GM23338 (cell line): Measurements from ENCODE around the gene IMPACT. TPM values are rescaled to one million over a fixed set of nuclear protein-coding genes. Genes with fewer than 3 reads are reported as not detected.

Experiments
- ATAC-seq: fragments of 200-7000 bp; cut with Tn5 transposase; 3 replicates; pipeline ENCODE4 v1.9.1; 2020
- DNase-seq: peaks from one replicate; pipeline ENCODE4 v3.0.0-alpha.2; 2015; ENCODE audit warnings: low spot score
- H2AFZ ChIP-seq: fragments of 200-600 bp; sonication (generic); 2 replicates; pipeline ENCODE4 v1.8.0; 2016; ENCODE audit warnings: antibody characterized with exemption, mild to moderate bottlenecking, moderate library complexity
- H3F3A ChIP-seq: fragments of 200-600 bp; sonication (generic); replicated peaks from 2 replicates; pipeline ENCODE4 v1.8.0; 2017; ENCODE audit warnings: antibody characterized with exemption, mixed run types, low read depth
- H3K27ac ChIP-seq: fragments of 200-600 bp; sonication (generic); 2 replicates; pipeline ENCODE4 v1.6.1; 2016; ENCODE audit warnings: low read depth
- H3K27me3 ChIP-seq: fragments of 200-600 bp; sonication (generic); 2 replicates; pipeline ENCODE4 v1.8.0; 2016; ENCODE audit warnings: mild to moderate bottlenecking, mixed run types, moderate library complexity; ENCODE audit not compliant: insufficient read depth
- H3K36me3 ChIP-seq: fragments of 200-600 bp; sonication (generic); 2 replicates; pipeline ENCODE4 v1.8.0; 2016; ENCODE audit warnings: mild to moderate bottlenecking; ENCODE audit not compliant: insufficient read depth
- H3K4me1 ChIP-seq: fragments of 200-600 bp; sonication (generic); 2 replicates; pipeline ENCODE4 v1.8.0; 2016; ENCODE audit warnings: mild to moderate bottlenecking, moderate library complexity; ENCODE audit not compliant: insufficient read depth
- H3K4me2 ChIP-seq: fragments of 200-600 bp; sonication (generic); 2 replicates; pipeline ENCODE4 v1.7.1; 2017; ENCODE audit warnings: mixed run types
- H3K4me3 ChIP-seq: fragments of 200-600 bp; sonication (generic); 2 replicates; pipeline ENCODE4 v1.6.1; 2016; ENCODE audit warnings: mixed run types
- H3K79me2 ChIP-seq: fragments of 200-600 bp; sonication (generic); replicated peaks from 2 replicates; pipeline ENCODE4 v1.8.0; 2017; ENCODE audit warnings: mild to moderate bottlenecking; ENCODE audit not compliant: insufficient read depth
- H3K9me2 ChIP-seq: fragments of 200-600 bp; sonication (generic); 2 replicates; pipeline ENCODE4 v1.8.0; 2017; ENCODE audit not compliant: insufficient read depth
- H4K20me1 ChIP-seq: fragments of 200-600 bp; sonication (generic); replicated peaks from 2 replicates; pipeline ENCODE4 v1.8.0; 2017; ENCODE audit warnings: mild to moderate bottlenecking; ENCODE audit not compliant: insufficient read depth
- H3K27ac Mint-ChIP-seq: 2 replicates; pipeline ENCODE4 v1.8.0; 2020; ENCODE audit warnings: inconsistent platforms, mild to moderate bottlenecking, moderate library complexity, mixed read lengths
- H3K27me3 Mint-ChIP-seq: 3 replicates; pipeline ENCODE4 v1.8.0; 2022; ENCODE audit warnings: low read depth, mild to moderate bottlenecking, moderate library complexity, mixed read lengths, inconsistent platforms; ENCODE audit not compliant: insufficient read depth, poor library complexity
- H3K36me3 Mint-ChIP-seq: 3 replicates; pipeline ENCODE4 v1.8.0; 2021; ENCODE audit warnings: low read depth, mild to moderate bottlenecking, inconsistent platforms, moderate library complexity, mixed read lengths
- H3K4me1 Mint-ChIP-seq: 3 replicates; pipeline ENCODE4 v1.8.0; 2020; ENCODE audit warnings: mild to moderate bottlenecking, inconsistent platforms, mixed read lengths
- H3K4me3 Mint-ChIP-seq: 3 replicates; pipeline ENCODE4 v1.8.0; 2021; ENCODE audit warnings: moderate library complexity, mild to moderate bottlenecking, inconsistent platforms, mixed read lengths
- H3K9me3 Mint-ChIP-seq: 3 replicates; pipeline ENCODE4 v1.8.0; 2020; ENCODE audit warnings: moderate library complexity, mild to moderate bottlenecking, inconsistent platforms, mixed read lengths
- CREB1 ChIP-seq: fragments of 250-450 bp; sonication (Bioruptor Pico); IDR thresholded peaks from 2 replicates; pipeline ENCODE4 v1.5.0; 2020; ENCODE audit warnings: low read depth, mild to moderate bottlenecking, moderate library complexity
- EZH2phosphoT487 ChIP-seq: fragments of 200-600 bp; sonication (generic); IDR thresholded peaks from one replicate; pipeline ENCODE4 v1.8.1; 2018; ENCODE audit warnings: antibody characterized with exemption; ENCODE audit not compliant: unreplicated experiment
- JUNB ChIP-seq: IDR thresholded peaks from one replicate; pipeline ENCODE4 v1.6.1; 2016; ENCODE audit warnings: antibody characterized with exemption; ENCODE audit not compliant: unreplicated experiment
- NANOG ChIP-seq: IDR thresholded peaks from 2 replicates; pipeline ENCODE4 v1.6.1; 2016; ENCODE audit warnings: antibody characterized with exemption, borderline replicate concordance
- POLR2AphosphoS5 ChIP-seq: IDR thresholded peaks from 2 replicates; pipeline ENCODE4 v1.6.1; 2016; ENCODE audit warnings: antibody characterized with exemption, low read depth
- STAT1 ChIP-seq: IDR thresholded peaks from one replicate; pipeline ENCODE4 v1.6.1; 2016; ENCODE audit warnings: antibody characterized with exemption; ENCODE audit not compliant: unreplicated experiment
- ZNF114 ChIP-seq: fragments of 250-450 bp; sonication (Bioruptor Pico); IDR thresholded peaks from 2 replicates; pipeline ENCODE4 v1.5.0; 2020; ENCODE audit warnings: mild to moderate bottlenecking, moderate library complexity
- ZNF331 ChIP-seq: fragments of 250-450 bp; sonication (Bioruptor Pico); IDR thresholded peaks from 2 replicates; pipeline ENCODE4 v1.5.0; 2020; ENCODE audit warnings: low read depth, mild to moderate bottlenecking, moderate library complexity
- polyA plus RNA-seq: library from polyadenylated mRNA; unstranded; fragments of >200 nt; fragmentation: Nextera tagmentation; extraction: Ambion mirVana; gene quantifications from 2 replicates; pipeline ENCODE4 v1.2.1, GENCODE V29; 2016
- total RNA-seq: library from RNA; depleted of rRNA; stranded (reverse); fragments of >200 nt; shearing (Covaris generic); gene quantifications from 2 replicates; pipeline ENCODE4 v1.2.3, GENCODE V29; 2014
- TF ChIP-seq, protein P1 (sequence below): fragments of 250-450 bp; sonication (Bioruptor Pico); IDR thresholded peaks from 2 replicates; pipeline ENCODE4 v1.5.0; 2020; ENCODE audit warnings: mild to moderate bottlenecking, moderate library complexity
- TF ChIP-seq, protein P2 (sequence below): IDR thresholded peaks from one replicate; pipeline ENCODE4 v1.6.1; 2018; ENCODE audit warnings: antibody characterized with exemption; ENCODE audit not compliant: unreplicated experiment
- TF ChIP-seq, protein P3 (sequence below): IDR thresholded peaks from 2 replicates; pipeline ENCODE4 v1.6.1; 2016; ENCODE audit warnings: antibody characterized with exemption

The IMPACT gene
- total and polyA plus RNA-seq, 2 experiments from 2014 or later: 42.1 to 47.6 TPM

DNA sequence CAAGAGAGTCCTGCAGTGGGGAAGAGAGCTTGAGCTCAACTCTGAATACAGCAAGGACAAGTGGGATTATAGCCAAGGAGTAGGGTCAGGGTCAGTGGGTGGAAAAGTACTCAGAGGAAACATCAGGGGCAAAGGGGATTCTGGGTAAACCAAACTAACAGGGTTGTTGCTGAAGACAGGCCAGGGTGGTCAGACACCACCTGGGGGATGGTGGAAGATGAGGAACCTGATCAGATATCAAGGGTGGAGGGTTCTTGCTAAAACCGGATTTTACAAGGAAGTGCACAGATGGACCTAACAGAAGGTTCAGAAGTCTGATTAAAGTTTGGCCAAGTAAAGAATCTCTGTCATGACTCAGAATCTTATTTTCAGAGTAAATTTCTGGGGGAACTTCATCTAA is 45.3 kb upstream of the IMPACT start:
- Mint-ChIP-seq H3K36me3 (peaks cover 23% of the 10 kb centered on the region), H3K27me3 (peaks cover 2% of the 10 kb centered on the region), H3K4me1 (peaks cover 53% of the 10 kb centered on the region), H3K27ac (peak overlapping the region; percentile 83), H3K9me3 (no peaks in the 10 kb centered on the region), H3K4me3 (no peak overlapping the region)
- no peak overlapping the region for H2AFZ ChIP-seq
- DNase-seq (no peak), ATAC-seq (no peak)
- H3K79me2 ChIP-seq: peaks cover 66% of the 10 kb centered on the region
- TF ChIP-seq JUNB (no peak), NANOG (no peak), CREB1 (CRISPR knock-in tag) (no peak), STAT1 (no peak), EZH2phosphoT487 (no peak), ZNF331 (CRISPR knock-in tag) (no peak), POLR2AphosphoS5 (no peak), ZNF114 (CRISPR knock-in tag) (no peak)
- TF ChIP-seq, protein P1, sequence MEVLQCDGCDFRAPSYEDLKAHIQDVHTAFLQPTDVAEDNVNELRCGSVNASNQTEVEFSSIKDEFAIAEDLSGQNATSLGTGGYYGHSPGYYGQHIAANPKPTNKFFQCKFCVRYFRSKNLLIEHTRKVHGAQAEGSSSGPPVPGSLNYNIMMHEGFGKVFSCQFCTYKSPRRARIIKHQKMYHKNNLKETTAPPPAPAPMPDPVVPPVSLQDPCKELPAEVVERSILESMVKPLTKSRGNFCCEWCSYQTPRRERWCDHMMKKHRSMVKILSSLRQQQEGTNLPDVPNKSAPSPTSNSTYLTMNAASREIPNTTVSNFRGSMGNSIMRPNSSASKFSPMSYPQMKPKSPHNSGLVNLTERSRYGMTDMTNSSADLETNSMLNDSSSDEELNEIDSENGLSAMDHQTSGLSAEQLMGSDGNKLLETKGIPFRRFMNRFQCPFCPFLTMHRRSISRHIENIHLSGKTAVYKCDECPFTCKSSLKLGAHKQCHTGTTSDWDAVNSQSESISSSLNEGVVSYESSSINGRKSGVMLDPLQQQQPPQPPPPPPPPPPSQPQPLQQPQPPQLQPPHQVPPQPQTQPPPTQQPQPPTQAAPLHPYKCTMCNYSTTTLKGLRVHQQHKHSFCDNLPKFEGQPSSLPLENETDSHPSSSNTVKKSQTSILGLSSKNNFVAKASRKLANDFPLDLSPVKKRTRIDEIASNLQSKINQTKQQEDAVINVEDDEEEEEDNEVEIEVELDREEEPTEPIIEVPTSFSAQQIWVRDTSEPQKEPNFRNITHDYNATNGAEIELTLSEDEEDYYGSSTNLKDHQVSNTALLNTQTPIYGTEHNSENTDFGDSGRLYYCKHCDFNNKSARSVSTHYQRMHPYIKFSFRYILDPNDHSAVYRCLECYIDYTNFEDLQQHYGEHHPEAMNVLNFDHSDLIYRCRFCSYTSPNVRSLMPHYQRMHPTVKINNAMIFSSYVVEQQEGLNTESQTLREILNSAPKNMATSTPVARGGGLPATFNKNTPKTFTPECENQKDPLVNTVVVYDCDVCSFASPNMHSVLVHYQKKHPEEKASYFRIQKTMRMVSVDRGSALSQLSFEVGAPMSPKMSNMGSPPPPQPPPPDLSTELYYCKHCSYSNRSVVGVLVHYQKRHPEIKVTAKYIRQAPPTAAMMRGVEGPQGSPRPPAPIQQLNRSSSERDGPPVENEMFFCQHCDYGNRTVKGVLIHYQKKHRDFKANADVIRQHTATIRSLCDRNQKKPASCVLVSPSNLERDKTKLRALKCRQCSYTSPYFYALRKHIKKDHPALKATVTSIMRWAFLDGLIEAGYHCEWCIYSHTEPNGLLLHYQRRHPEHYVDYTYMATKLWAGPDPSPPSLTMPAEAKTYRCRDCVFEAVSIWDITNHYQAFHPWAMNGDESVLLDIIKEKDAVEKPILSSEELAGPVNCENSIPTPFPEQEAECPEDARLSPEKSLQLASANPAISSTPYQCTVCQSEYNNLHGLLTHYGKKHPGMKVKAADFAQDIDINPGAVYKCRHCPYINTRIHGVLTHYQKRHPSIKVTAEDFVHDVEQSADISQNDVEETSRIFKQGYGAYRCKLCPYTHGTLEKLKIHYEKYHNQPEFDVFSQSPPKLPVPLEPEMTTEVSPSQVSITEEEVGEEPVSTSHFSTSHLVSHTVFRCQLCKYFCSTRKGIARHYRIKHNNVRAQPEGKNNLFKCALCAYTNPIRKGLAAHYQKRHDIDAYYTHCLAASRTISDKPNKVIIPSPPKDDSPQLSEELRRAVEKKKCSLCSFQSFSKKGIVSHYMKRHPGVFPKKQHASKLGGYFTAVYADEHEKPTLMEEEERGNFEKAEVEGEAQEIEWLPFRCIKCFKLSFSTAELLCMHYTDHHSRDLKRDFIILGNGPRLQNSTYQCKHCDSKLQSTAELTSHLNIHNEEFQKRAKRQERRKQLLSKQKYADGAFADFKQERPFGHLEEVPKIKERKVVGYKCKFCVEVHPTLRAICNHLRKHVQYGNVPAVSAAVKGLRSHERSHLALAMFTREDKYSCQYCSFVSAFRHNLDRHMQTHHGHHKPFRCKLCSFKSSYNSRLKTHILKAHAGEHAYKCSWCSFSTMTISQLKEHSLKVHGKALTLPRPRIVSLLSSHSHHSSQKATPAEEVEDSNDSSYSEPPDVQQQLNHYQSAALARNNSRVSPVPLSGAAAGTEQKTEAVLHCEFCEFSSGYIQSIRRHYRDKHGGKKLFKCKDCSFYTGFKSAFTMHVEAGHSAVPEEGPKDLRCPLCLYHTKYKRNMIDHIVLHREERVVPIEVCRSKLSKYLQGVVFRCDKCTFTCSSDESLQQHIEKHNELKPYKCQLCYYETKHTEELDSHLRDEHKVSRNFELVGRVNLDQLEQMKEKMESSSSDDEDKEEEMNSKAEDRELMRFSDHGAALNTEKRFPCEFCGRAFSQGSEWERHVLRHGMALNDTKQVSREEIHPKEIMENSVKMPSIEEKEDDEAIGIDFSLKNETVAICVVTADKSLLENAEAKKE (CRISPR knock-in tag): no peak
- TF ChIP-seq, protein P2, sequence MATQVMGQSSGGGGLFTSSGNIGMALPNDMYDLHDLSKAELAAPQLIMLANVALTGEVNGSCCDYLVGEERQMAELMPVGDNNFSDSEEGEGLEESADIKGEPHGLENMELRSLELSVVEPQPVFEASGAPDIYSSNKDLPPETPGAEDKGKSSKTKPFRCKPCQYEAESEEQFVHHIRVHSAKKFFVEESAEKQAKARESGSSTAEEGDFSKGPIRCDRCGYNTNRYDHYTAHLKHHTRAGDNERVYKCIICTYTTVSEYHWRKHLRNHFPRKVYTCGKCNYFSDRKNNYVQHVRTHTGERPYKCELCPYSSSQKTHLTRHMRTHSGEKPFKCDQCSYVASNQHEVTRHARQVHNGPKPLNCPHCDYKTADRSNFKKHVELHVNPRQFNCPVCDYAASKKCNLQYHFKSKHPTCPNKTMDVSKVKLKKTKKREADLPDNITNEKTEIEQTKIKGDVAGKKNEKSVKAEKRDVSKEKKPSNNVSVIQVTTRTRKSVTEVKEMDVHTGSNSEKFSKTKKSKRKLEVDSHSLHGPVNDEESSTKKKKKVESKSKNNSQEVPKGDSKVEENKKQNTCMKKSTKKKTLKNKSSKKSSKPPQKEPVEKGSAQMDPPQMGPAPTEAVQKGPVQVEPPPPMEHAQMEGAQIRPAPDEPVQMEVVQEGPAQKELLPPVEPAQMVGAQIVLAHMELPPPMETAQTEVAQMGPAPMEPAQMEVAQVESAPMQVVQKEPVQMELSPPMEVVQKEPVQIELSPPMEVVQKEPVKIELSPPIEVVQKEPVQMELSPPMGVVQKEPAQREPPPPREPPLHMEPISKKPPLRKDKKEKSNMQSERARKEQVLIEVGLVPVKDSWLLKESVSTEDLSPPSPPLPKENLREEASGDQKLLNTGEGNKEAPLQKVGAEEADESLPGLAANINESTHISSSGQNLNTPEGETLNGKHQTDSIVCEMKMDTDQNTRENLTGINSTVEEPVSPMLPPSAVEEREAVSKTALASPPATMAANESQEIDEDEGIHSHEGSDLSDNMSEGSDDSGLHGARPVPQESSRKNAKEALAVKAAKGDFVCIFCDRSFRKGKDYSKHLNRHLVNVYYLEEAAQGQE: no peak
- TF ChIP-seq, protein P3, sequence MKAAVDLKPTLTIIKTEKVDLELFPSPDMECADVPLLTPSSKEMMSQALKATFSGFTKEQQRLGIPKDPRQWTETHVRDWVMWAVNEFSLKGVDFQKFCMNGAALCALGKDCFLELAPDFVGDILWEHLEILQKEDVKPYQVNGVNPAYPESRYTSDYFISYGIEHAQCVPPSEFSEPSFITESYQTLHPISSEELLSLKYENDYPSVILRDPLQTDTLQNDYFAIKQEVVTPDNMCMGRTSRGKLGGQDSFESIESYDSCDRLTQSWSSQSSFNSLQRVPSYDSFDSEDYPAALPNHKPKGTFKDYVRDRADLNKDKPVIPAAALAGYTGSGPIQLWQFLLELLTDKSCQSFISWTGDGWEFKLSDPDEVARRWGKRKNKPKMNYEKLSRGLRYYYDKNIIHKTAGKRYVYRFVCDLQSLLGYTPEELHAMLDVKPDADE: no peak
- H3K4me1 ChIP-seq: peaks cover 49% of the 10 kb centered on the region
- peak overlapping the region; percentile 59; the same call in 1 of the 2 replicates for H3K4me2 ChIP-seq
- no peak overlapping the region for H3K4me3 ChIP-seq
- H3F3A ChIP-seq: peaks cover 11% of the 10 kb centered on the region; the same call in 1 of the 2 replicates
- H4K20me1 ChIP-seq: peaks cover 7% of the 10 kb centered on the region; the same call in 1 of the 2 replicates
- H3K27ac ChIP-seq: peak overlapping the region; percentile 84
- H3K9me2 ChIP-seq: no peaks in the 10 kb centered on the region
- peaks cover 8% of the 10 kb centered on the region; the same call in 1 of the 2 replicates for H3K36me3 ChIP-seq
- H3K27me3 ChIP-seq: no peaks in the 10 kb centered on the region
